ENCODE data around the gene FUT8. TPM values are rescaled to one million over a fixed set of nuclear protein-coding genes. Genes with fewer than 3 reads are reported as not detected.

Gene FUT8
- total RNA-seq, 1 experiment from 2014 or later, result 129 TPM

DNA sequence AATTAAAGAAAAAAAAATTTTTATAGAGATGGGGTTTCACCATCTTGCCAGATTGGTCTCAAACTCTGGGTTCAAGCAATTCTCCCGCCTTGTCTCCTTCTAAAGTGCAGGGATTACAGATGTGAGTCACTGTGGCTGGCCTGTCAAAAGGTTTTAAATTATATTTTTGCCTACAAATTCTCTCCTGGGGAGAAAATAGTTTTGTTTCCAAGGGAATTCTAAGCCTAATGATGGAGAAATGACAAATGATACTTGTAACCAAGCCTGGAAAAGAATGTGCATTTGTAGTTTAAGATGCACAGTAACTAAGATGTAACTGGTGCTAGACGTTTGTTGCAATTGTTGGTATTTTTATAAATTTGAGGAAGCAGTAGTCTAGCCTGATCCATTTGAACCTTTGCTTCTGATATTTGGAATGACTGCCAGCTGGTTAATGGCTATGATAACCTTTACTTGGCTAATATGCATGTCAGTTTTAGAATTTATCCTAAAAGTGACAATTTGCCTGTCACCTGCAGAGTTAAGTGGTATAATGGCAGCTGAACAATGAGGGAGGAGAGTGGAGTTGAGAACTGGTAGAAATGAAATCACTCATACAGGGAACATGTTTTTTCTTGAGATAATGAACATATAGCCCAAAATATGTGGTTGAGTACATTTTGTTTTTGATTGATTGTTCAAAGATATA lies 148.0 kb downstream of the FUT8 start:
- DNase-seq, result no peak
- no peaks in the 10 kb centered on the region for H3K4me1 Mint-ChIP-seq (ENCODE audit: low read depth, unreplicated experiment)
- CTCF ChIA-PET, result no interaction called here
- TF ChIP-seq, protein P1, sequence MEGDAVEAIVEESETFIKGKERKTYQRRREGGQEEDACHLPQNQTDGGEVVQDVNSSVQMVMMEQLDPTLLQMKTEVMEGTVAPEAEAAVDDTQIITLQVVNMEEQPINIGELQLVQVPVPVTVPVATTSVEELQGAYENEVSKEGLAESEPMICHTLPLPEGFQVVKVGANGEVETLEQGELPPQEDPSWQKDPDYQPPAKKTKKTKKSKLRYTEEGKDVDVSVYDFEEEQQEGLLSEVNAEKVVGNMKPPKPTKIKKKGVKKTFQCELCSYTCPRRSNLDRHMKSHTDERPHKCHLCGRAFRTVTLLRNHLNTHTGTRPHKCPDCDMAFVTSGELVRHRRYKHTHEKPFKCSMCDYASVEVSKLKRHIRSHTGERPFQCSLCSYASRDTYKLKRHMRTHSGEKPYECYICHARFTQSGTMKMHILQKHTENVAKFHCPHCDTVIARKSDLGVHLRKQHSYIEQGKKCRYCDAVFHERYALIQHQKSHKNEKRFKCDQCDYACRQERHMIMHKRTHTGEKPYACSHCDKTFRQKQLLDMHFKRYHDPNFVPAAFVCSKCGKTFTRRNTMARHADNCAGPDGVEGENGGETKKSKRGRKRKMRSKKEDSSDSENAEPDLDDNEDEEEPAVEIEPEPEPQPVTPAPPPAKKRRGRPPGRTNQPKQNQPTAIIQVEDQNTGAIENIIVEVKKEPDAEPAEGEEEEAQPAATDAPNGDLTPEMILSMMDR (IDR thresholded peaks at IDR 0.05; ENCODE audit: unreplicated experiment), result no peak
- BruUV-seq (replicated peaks), result no TSS peak
- H3K9me3 Mint-ChIP-seq (ENCODE audit: low read depth, unreplicated experiment), result no peaks in the 10 kb centered on the region
- no peak overlapping the region for H3K4me3 Mint-ChIP-seq (ENCODE audit: low read depth, unreplicated experiment)
- no peak overlapping the region for H3K27ac Mint-ChIP-seq (ENCODE audit: unreplicated experiment)
- peaks cover 7% of the 10 kb centered on the region for H3K36me3 Mint-ChIP-seq (ENCODE audit: insufficient read depth, unreplicated experiment)
- no peaks in the 10 kb centered on the region for H3K27me3 Mint-ChIP-seq (ENCODE audit: unreplicated experiment)
- intact Hi-C loops (cut with micrococcal nuclease; ENCODE audit: unreplicated experiment), result no loop called here

- Mint-ChIP-seq H3K4me3 (ENCODE audit: low read depth, unreplicated experiment) (no peak overlapping the region), H3K9me3 (ENCODE audit: low read depth, unreplicated experiment) (no peaks in the 10 kb centered on the region), H3K27ac (ENCODE audit: unreplicated experiment) (no peak overlapping the region), H3K36me3 (ENCODE audit: insufficient read depth, unreplicated experiment) (peaks cover 7% of the 10 kb centered on the region), H3K4me1 (ENCODE audit: low read depth, unreplicated experiment) (no peaks in the 10 kb centered on the region), H3K27me3 (ENCODE audit: unreplicated experiment) (no peaks in the 10 kb centered on the region)
- no TSS peak for BruUV-seq (replicated peaks)
- CTCF ChIA-PET, result no interaction called here
- TF ChIP-seq, protein P1 (IDR thresholded peaks at IDR 0.05; ENCODE audit: unreplicated experiment), result no peak
- intact Hi-C loops (cut with micrococcal nuclease; ENCODE audit: unreplicated experiment), result no loop called here
- no peak for DNase-seq
Measured at GRCh38 chr14:65564370-65564769, 151.8 kb downstream of the FUT8 start.

DNA sequence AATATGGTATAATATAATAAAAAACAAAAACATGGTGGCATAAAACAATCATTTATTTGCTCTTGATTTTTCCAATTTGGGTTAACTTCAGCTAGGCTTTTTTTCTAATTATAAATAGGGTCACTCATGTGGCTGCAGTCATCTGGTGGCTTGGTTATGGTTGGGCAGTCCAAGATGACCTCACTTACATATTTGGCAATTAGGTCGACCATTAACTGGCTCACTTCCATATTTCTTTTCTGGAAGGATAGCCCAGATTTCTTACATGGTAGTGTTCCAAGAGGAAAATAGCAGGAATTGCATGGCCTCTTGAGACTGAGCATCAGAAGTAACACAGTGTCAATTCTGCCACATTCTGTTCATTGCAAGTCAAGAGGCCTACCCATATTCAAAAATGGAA lies 153.4 kb downstream of the FUT8 start:
- no peak overlapping the region for H3K27ac Mint-ChIP-seq (ENCODE audit: unreplicated experiment)
- intact Hi-C loops (cut with micrococcal nuclease; ENCODE audit: unreplicated experiment), result no loop called here
- no peaks in the 10 kb centered on the region for H3K4me1 Mint-ChIP-seq (ENCODE audit: low read depth, unreplicated experiment)
- no peak for DNase-seq
- BruUV-seq (replicated peaks), result no TSS peak
- no peaks in the 10 kb centered on the region for H3K27me3 Mint-ChIP-seq (ENCODE audit: unreplicated experiment)
- CTCF ChIA-PET, result no interaction called here
- TF ChIP-seq, protein P1 (IDR thresholded peaks at IDR 0.05; ENCODE audit: unreplicated experiment), result no peak
- no peaks in the 10 kb centered on the region for H3K9me3 Mint-ChIP-seq (ENCODE audit: low read depth, unreplicated experiment)
- H3K4me3 Mint-ChIP-seq (ENCODE audit: low read depth, unreplicated experiment), result no peak overlapping the region
- peaks cover 7% of the 10 kb centered on the region for H3K36me3 Mint-ChIP-seq (ENCODE audit: insufficient read depth, unreplicated experiment)

DNA sequence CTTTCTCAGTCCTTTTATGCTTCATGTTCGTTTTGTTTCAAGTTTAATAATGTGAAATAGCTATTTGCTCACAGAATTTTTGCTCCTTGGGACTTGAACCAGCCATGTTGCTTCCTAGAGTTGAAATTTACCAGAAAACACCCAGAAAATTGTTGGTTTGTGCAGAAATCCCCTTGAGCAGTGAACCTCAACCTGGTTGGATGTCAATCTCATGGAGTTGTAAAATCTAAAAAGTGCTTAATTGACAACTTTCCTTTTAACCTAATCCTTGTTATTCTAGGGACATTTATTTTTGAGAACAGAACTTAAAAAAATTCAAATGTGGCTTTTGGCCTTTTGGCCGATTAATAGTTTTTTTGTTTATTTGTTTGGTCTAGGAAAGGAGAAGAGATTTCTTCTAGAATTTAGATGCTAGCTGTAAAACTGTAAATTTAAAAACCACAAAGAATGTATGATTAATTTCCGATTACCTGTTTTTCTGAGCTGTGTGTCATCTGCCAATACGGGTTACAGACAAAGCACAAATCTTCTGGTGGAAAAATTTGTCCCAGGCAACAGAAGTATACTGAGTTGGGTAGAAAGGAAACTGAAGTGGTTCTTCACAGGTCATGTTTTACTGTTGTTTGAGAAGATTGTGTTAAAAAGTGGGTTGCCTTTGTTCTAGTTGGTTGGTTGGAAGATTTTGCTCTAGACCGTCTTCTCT lies 154.4 kb downstream of the FUT8 start:
- CTCF ChIA-PET, result no interaction called here
- H3K27me3 Mint-ChIP-seq (ENCODE audit: unreplicated experiment), result no peaks in the 10 kb centered on the region
- no peaks in the 10 kb centered on the region for H3K9me3 Mint-ChIP-seq (ENCODE audit: low read depth, unreplicated experiment)
- intact Hi-C loops (cut with micrococcal nuclease; ENCODE audit: unreplicated experiment), result no loop called here
- no TSS peak for BruUV-seq (replicated peaks)
- TF ChIP-seq, protein P1 (IDR thresholded peaks at IDR 0.05; ENCODE audit: unreplicated experiment), result no peak
- no peak overlapping the region for H3K4me3 Mint-ChIP-seq (ENCODE audit: low read depth, unreplicated experiment)
- peaks cover 7% of the 10 kb centered on the region for H3K36me3 Mint-ChIP-seq (ENCODE audit: insufficient read depth, unreplicated experiment)
- no peak overlapping the region for H3K27ac Mint-ChIP-seq (ENCODE audit: unreplicated experiment)
- no peak for DNase-seq
- no peaks in the 10 kb centered on the region for H3K4me1 Mint-ChIP-seq (ENCODE audit: low read depth, unreplicated experiment)

All from Calu3 (cell line).